Lung (tissue), 12 donors: ENCODE data around the gene CDKN2B-AS1. TPM values are rescaled to one million over a fixed set of nuclear protein-coding genes. Genes with fewer than 3 reads are reported as not detected.

ENCODE experiments used
- ATAC-seq: fragments of 200-7000 bp; cut with Tn5 transposase; one replicate; pipeline ENCODE4 v1.9.1; 2020; ENCODE audit warnings: moderate number of reproducible peaks; ENCODE audit not compliant: insufficient read depth, low FRiP score
- DNase-seq, 3 donors: peaks; one replicate each; pipeline ENCODE4 v3.0.0-alpha.2; 2013 to 2017
- H3K27ac ChIP-seq, 2 donors: one replicate each; pipeline ENCODE4 v1.5.1; 2013; ENCODE audit warnings: mild to moderate bottlenecking in 2 of 2, moderate library complexity in 2 of 2, control low read depth in 1 of 2, inconsistent platforms in 1 of 2, low read depth in 1 of 2, low read length in 1 of 2
- H3K27me3 ChIP-seq, 3 donors: one replicate each; pipeline ENCODE4 v1.5.1; 2013; ENCODE audit warnings: low read length in 2 of 3; ENCODE audit not compliant: control insufficient read depth in 3 of 3, insufficient read depth in 3 of 3
- H3K36me3 ChIP-seq, 4 donors: one replicate each; pipeline ENCODE4 v1.5.1; 2013; ENCODE audit warnings: low read length in 4 of 4, mild to moderate bottlenecking in 1 of 4, moderate library complexity in 1 of 4; ENCODE audit not compliant: control insufficient read depth in 4 of 4, insufficient read depth in 4 of 4
- H3K4me1 ChIP-seq, 5 donors: one replicate each; pipeline ENCODE4 v1.5.1; 2013; ENCODE audit warnings: low read length in 5 of 5, mild to moderate bottlenecking in 2 of 5, moderate library complexity in 1 of 5; ENCODE audit not compliant: control insufficient read depth in 5 of 5, insufficient read depth in 5 of 5
- H3K4me3 ChIP-seq: one replicate; pipeline ENCODE4 v1.5.1; 2013; ENCODE audit warnings: mild to moderate bottlenecking, control low read depth, moderate library complexity
- H3K9ac ChIP-seq, 2 donors: one replicate each; pipeline ENCODE4 v1.5.1; 2013; ENCODE audit warnings: low read length in 2 of 2, control low read depth in 1 of 2; ENCODE audit not compliant: insufficient read depth in 1 of 2
- H3K9me3 ChIP-seq, 4 donors: one replicate each; pipeline ENCODE4 v1.5.1; 2013; ENCODE audit warnings: low read length in 3 of 4, mild to moderate bottlenecking in 1 of 4, moderate library complexity in 1 of 4; ENCODE audit not compliant: control insufficient read depth in 4 of 4, insufficient read depth in 3 of 4
- WGBS, 2 donors: extraction: QIAGEN DNeasy Blood & Tissue Kit; methylation state at CpG; one replicate each; pipeline ENCODE4 v1.1.7; 2013; 5-methylcytosine and 5-hydroxymethylcytosine counted together
- polyA plus RNA-seq, 2 donors: library from polyadenylated mRNA; stranded (reverse); fragments of 200-250 nt; gene quantifications; one replicate each; pipeline ENCODE4 v1.2.1, GENCODE V29; 2013
- total RNA-seq, 2 donors: library from RNA; depleted of rRNA in 1 of 2; stranded (reverse); fragments of >200 nt in 1 of 2; gene quantifications; one replicate each; pipeline ENCODE4 v1.2.1, GENCODE V29; 2014 to 2021
- TF ChIP-seq, protein P1 (sequence below): IDR thresholded peaks from 2 replicates; pipeline ENCODE4 v1.5.1; 2012; ENCODE audit warnings: mild to moderate bottlenecking; ENCODE audit errors: control extremely low read depth, extremely low read depth
- donor health status: control.
- donor health status: control.
- donor health status: Bipolar disorder and iron deficiency.
- donor health status: healthy.
- donor health status: DM: yes; HTN: yes; CAD: no.

The CDKN2B-AS1 gene
- total and polyA plus RNA-seq, 4 donors = 0.32 to 1.2 (median 0.59) TPM

DNA sequence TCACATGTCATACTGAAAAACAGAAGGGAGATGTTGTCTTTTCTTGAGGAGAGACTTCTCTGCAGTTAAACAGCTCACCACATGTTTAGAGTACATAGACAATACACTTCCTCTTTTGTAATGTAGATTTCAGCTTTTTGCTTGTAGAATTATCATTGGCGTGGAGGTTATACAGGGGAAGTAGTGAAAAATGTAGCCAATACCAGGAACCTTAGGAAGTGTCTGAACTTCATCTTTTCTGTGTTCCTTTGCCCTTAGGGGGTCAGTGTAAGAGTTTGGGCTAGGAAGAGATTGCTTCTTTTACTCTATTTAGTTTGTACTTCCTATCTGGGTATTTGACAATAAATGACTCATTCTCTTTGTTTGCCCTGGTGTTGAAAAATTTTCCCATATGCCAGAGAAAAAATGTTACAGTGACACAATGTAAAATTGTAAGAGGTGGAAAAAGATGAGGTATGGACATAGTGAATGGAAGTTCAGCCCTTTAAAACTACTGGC lies 35.6 kb downstream of the CDKN2B-AS1 start:
- DNase-seq (no peak), ATAC-seq (peak; percentile 82)
- Histone ChIP-seq H3K4me3 (no peak overlapping the region), H3K4me1 (peaks cover 0 to 1% (median 0%) of the 10 kb centered on the region in 5 donors), H3K27me3 (no peaks in the 10 kb centered on the region), H3K36me3 (no peaks in the 10 kb centered on the region), H3K9ac (no peak overlapping the region), H3K27ac (no peak overlapping the region), H3K9me3 (no peaks in the 10 kb centered on the region)
- TF ChIP-seq, protein P1, sequence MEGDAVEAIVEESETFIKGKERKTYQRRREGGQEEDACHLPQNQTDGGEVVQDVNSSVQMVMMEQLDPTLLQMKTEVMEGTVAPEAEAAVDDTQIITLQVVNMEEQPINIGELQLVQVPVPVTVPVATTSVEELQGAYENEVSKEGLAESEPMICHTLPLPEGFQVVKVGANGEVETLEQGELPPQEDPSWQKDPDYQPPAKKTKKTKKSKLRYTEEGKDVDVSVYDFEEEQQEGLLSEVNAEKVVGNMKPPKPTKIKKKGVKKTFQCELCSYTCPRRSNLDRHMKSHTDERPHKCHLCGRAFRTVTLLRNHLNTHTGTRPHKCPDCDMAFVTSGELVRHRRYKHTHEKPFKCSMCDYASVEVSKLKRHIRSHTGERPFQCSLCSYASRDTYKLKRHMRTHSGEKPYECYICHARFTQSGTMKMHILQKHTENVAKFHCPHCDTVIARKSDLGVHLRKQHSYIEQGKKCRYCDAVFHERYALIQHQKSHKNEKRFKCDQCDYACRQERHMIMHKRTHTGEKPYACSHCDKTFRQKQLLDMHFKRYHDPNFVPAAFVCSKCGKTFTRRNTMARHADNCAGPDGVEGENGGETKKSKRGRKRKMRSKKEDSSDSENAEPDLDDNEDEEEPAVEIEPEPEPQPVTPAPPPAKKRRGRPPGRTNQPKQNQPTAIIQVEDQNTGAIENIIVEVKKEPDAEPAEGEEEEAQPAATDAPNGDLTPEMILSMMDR = no peak
- WGBS, 2 donors = 21% methylated on average over 1 of the region's 1 CpG

DNA sequence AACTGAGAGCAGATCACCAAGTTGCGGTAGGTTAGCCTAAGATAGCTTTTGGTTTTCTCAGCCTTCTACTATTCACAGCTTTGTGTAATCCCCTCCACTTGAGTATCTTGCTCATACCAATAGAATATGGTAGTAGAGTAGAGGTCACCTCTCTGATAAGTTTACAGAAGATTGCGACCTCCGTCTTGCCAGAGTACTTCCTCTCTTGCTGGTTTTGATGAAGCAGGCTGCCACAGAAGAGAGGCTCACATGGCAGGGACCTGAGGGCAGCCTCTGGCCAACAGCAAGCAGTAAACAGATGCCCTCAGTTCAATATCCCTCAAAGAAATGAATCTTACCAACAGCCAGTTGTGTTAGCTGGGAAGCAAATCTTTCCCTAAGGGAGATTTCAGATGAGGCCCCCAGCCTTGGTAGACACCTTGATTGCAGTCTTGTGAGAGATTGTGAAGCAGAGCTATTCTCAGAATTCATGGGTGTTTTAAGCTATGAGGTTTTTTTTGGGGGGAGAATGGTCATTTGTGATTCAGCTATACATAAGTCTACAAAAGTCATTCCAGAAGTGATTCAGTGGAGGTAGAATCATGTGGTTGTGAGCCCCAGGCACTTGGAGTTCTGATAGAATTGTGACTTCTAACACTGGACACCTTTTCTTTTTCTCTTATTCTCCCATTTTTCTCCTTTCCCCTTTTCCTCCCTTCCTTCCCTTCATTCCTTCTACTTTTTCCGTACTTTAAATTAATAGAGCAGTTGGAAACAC lies 37.2 kb downstream of the CDKN2B-AS1 start:
- Histone ChIP-seq H3K9me3 (no peaks in the 10 kb centered on the region), H3K4me1 (no peaks in the 10 kb centered on the region), H3K27me3 (no peaks in the 10 kb centered on the region), H3K4me3 (no peak overlapping the region), H3K36me3 (no peaks in the 10 kb centered on the region), H3K27ac (no peak overlapping the region), H3K9ac (no peak overlapping the region)
- ATAC-seq (no peak), DNase-seq (no peak)
- TF ChIP-seq, protein P1 = no peak
- 65 to 72% methylated on average over 4 of the region's 4 CpGs for WGBS, 2 donors

DNA sequence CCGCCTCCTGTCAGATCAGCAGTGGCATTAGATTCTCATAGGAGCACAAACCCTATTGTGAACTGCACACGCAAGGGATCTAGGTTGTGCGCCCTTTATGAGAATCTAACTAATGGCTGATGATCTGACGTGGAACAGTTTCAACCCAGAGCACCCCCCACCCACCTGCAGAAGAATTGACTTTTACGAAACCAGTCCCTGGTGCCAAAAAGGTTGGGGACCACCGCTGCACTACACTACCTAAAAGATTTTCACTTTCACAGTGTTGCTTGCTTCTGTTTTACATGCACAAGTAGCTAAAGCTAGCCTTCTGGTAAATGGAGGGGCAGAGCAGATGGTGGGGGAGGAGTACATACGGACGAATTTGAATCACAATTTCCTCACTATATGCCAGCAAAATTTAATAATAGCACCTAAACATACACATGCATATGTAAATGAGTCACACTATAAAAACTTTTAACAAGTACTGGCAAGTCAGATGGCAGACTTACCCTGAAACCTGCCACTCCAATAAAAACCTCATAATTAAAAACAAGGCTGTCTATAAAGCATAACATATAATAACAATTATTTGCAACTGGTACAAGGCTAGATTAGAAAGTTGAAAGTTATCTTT lies 38.5 kb downstream of the CDKN2B-AS1 start:
- no peaks in the 10 kb centered on the region for H3K9me3 ChIP-seq
- TF ChIP-seq, protein P1 = no peak
- H3K4me3 ChIP-seq = no peak overlapping the region
- peaks cover 0 to 5% (median 0%) of the 10 kb centered on the region in 5 donors for H3K4me1 ChIP-seq
- H3K27ac ChIP-seq = no peak overlapping the region
- no peak for ATAC-seq
- WGBS, 2 donors = 74 to 78% methylated on average over 8 of the region's 8 CpGs
- no peaks in the 10 kb centered on the region for H3K36me3 ChIP-seq
- no peaks in the 10 kb centered on the region for H3K27me3 ChIP-seq
- no peak overlapping the region for H3K9ac ChIP-seq
- DNase-seq = no peak
